ENCODE results near the gene LRSAM1. TPM values are rescaled to one million over a fixed set of nuclear protein-coding genes. Genes with fewer than 3 reads are reported as not detected.

Gene LRSAM1
- total RNA-seq, 6 donors from 2014 or later = 12.9 to 77.5 (median 25.4) TPM

- no peak for ATAC-seq (ENCODE audit: low FRiP score in 2 of 2)
- Histone ChIP-seq H3K27me3 (no peaks in the 10 kb centered on the region), H3K36me3 (peaks cover 4 to 70% (median 23%) of the 10 kb centered on the region in 4 donors), H3K9me3 (peaks cover 0 to 9% (median 0%) of the 10 kb centered on the region in 4 donors), H3K27ac (peak overlapping the region; percentile 32 to 77 (median 53)), H3K4me1 (peaks cover 18 to 41% (median 36%) of the 10 kb centered on the region in 4 donors), H3K4me3 (no peak overlapping the region)
- no peak for TF ChIP-seq EP300 (IDR thresholded peaks at IDR 0.05)
- TF ChIP-seq CTCF (IDR thresholded peaks at IDR 0.05) = no peak
- no peak for TF ChIP-seq POLR2AphosphoS5 (IDR thresholded peaks at IDR 0.05)
- TF ChIP-seq POLR2A (IDR thresholded peaks at IDR 0.05) = no peak
- DNase-seq = no peak
- 65 to 84% methylated on average over 4 of the region's 4 CpGs for WGBS, 2 donors
These were observed 78.4 kb downstream of the LRSAM1 start for GRCh38 chr9:127529671-127530070.

GRCh38 chr9:127530206-127530941 is 79.1 kb downstream of the LRSAM1 start:
- DNase-seq = peak in 1 of 2 donors; percentile 65
- Histone ChIP-seq H3K27me3 (no peaks in the 10 kb centered on the region), H3K27ac (peak overlapping the region; percentile 3 to 67 (median 36)), H3K9me3 (peaks cover 0 to 6% (median 0%) of the 10 kb centered on the region in 4 donors), H3K4me1 (peaks cover 25 to 45% (median 41%) of the 10 kb centered on the region in 4 donors), H3K36me3 (peaks cover 0 to 66% (median 19%) of the 10 kb centered on the region in 4 donors), H3K4me3 (no peak overlapping the region)
- no peak for TF ChIP-seq POLR2AphosphoS5 (IDR thresholded peaks at IDR 0.05)
- TF ChIP-seq POLR2A (IDR thresholded peaks at IDR 0.05) = no peak
- TF ChIP-seq EP300 (IDR thresholded peaks at IDR 0.05) = no peak
- TF ChIP-seq CTCF (IDR thresholded peaks at IDR 0.05) = no peak
- 83 to 84% methylated on average over 3 to 14 of the region's 14 CpGs for WGBS, 2 donors
- no peak for ATAC-seq (ENCODE audit: low FRiP score in 2 of 2)

- no peak overlapping the region for H3K4me3 ChIP-seq
- WGBS, 2 donors = 71 to 72% methylated on average over 13 of the region's 13 CpGs
- H3K9me3 ChIP-seq = no peaks in the 10 kb centered on the region
- no peak for DNase-seq
- no peak overlapping the region for H3K27ac ChIP-seq
- peaks cover 0 to 55% (median 15%) of the 10 kb centered on the region in 4 donors for H3K36me3 ChIP-seq
- no peak for ATAC-seq (ENCODE audit: low FRiP score in 2 of 2)
- no peaks in the 10 kb centered on the region for H3K27me3 ChIP-seq
- no peak for TF ChIP-seq POLR2AphosphoS5 (IDR thresholded peaks at IDR 0.05)
- TF ChIP-seq POLR2A (IDR thresholded peaks at IDR 0.05) = no peak
- no peak for TF ChIP-seq CTCF (IDR thresholded peaks at IDR 0.05)
- no peak for TF ChIP-seq EP300 (IDR thresholded peaks at IDR 0.05)
- H3K4me1 ChIP-seq = peaks cover 35 to 51% (median 45%) of the 10 kb centered on the region in 4 donors
These were observed 80.4 kb downstream of the LRSAM1 start for GRCh38 chr9:127531676-127532075.

GRCh38 chr9:127534250-127534906 is 83.1 kb downstream of the LRSAM1 start:
- no peak for ATAC-seq (ENCODE audit: low FRiP score in 2 of 2)
- no peak overlapping the region for H3K4me3 ChIP-seq
- 71 to 75% methylated on average over 3 to 4 of the region's 4 CpGs for WGBS, 2 donors
- H3K36me3 ChIP-seq = peaks cover 0 to 35% (median 11%) of the 10 kb centered on the region in 4 donors
- H3K9me3 ChIP-seq = no peaks in the 10 kb centered on the region
- no peaks in the 10 kb centered on the region for H3K27me3 ChIP-seq
- TF ChIP-seq EP300 (IDR thresholded peaks at IDR 0.05) (no peak), CTCF (IDR thresholded peaks at IDR 0.05) (no peak), POLR2AphosphoS5 (IDR thresholded peaks at IDR 0.05) (no peak), POLR2A (IDR thresholded peaks at IDR 0.05) (no peak)
- H3K27ac ChIP-seq = peak overlapping the region in 3 of 4 donors; percentile 66 to 85 (median 77)
- H3K4me1 ChIP-seq = peaks cover 42 to 49% (median 44%) of the 10 kb centered on the region in 4 donors
- DNase-seq = no peak

All from upper lobe of left lung (tissue), 6 donors.